H1 (cell line): Measurements from ENCODE around the gene MPV17L2. TPM values are rescaled to one million over a fixed set of nuclear protein-coding genes. Genes with fewer than 3 reads are reported as not detected.

ENCODE experiments used
- SP4 ChIP-seq: IDR thresholded peaks from 2 replicates; pipeline ENCODE4 v1.6.1; 2012; ENCODE audit warnings: low read length, inconsistent platforms
- YY1 ChIP-seq: IDR thresholded peaks from 2 replicates; pipeline ENCODE4 v1.6.1; 2011; ENCODE audit warnings: low read depth, mild to moderate bottlenecking, low read length
- polyA plus RNA-seq, 7 experiments: library from polyadenylated mRNA; depleted of rRNA in 3 of 7; stranded (reverse) in 5 of 7; unstranded in 2 of 7; fragments of >200 nt in 5 of 7; fragments of 200-250 nt in 2 of 7; gene quantifications; 1 replicate in 5 of 7; 2 replicates in 1 of 7; 4 replicates in 1 of 7; pipeline versions ENCODE4 v1.2.1 to v1.2.3, GENCODE V29; 2011 to 2013; ENCODE audit warnings: missing spikeins in 2 of 7, mixed read lengths in 2 of 7
- total RNA-seq: library from RNA; stranded (reverse); fragmentation: NEBNext Ultra II Directional; extraction: Animal tissue kit (Norgen Biotek cat#: 25700); gene quantifications from 2 replicates; pipeline ENCODE4 v1.2.1, GENCODE V29; 2021

MPV17L2 gene
- total and polyA plus RNA-seq, 2 of the 8 experiments (the other 6 are each of a cell fraction or from before 2014, with no cell fraction given): 24.2 to 82.6 TPM

GRCh38 chr19:18185538-18185937 lies 7.5 kb upstream of the MPV17L2 start (continued):
- TF ChIP-seq SP4 (no peak), YY1 (no peak)
